ENCODE measurements around the gene CEP164.

GRCh38 chr11:117430293-117430955 lies 102.8 kb downstream of the CEP164 start:
- TF ChIP-seq CTCF (IDR thresholded peaks at IDR 0.05; ENCODE audit: low read depth, low read length) (no peak), MYC (IDR thresholded peaks at IDR 0.05; ENCODE audit: low read depth, low read length) (no peak), MAX (IDR thresholded peaks at IDR 0.05; ENCODE audit: low read depth, low read length) (no peak)
